Retinal pigment epithelial cell (primary cell): Measurements from ENCODE around the gene SYMPK.

ENCODE experiments used
- DNase-seq: peaks from one replicate; pipeline ENCODE4 v3.0.0-alpha.2; 2010; ENCODE audit warnings: low read depth
- H3K4me3 ChIP-seq: 2 replicates; pipeline ENCODE4 v1.5.1; 2011; ENCODE audit warnings: mild to moderate bottlenecking, low read length, control low read depth, moderate library complexity
- CTCF ChIP-seq: conservative IDR thresholded peaks from 2 replicates; pipeline ENCODE4 v1.5.1; 2011; ENCODE audit warnings: low read depth, low read length, control low read depth, inconsistent platforms

Gene SYMPK

GRCh38 chr19:45782162-45782691, 80.7 kb downstream of the SYMPK start, which contains the start of gene DMPK:
Gene DMPK, minus strand, starts transcription at chr19:45782490. Its CDS starts 138 bp downstream, at chr19:45782352.
- H3K4me3 ChIP-seq, result peak within 1 kb of the TSS; percentile 54
- no peak for TF ChIP-seq CTCF
- DNase-seq, result no peak

- H3K4me3 ChIP-seq, result peak overlapping the region; percentile 54
- TF ChIP-seq CTCF, result no peak
- DNase-seq, result no peak
Measured at GRCh38 chr19:45781214-45782161, 81.5 kb downstream of the SYMPK start.

GRCh38 chr19:45780448-45781213, 82.3 kb downstream of the SYMPK start:
- peak overlapping the region; percentile 54 for H3K4me3 ChIP-seq
- TF ChIP-seq CTCF, result no peak
- DNase-seq, result no peak

GRCh38 chr19:45780146-45780447, 82.8 kb downstream of the SYMPK start:
- TF ChIP-seq CTCF, result no peak
- DNase-seq, result no peak
- H3K4me3 ChIP-seq, result no peak overlapping the region

- TF ChIP-seq CTCF, result peak; percentile 54
- no peak for DNase-seq
- H3K4me3 ChIP-seq, result peak overlapping the region; percentile 10
Measured at GRCh38 chr19:45779231-45780145, 83.5 kb downstream of the SYMPK start.

- no peak overlapping the region for H3K4me3 ChIP-seq
- DNase-seq, result no peak
- TF ChIP-seq CTCF, result no peak
Measured at GRCh38 chr19:45778010-45778661, 84.8 kb downstream of the SYMPK start.
